ENCODE results near the gene POLR3F. TPM values are rescaled to one million over a fixed set of nuclear protein-coding genes. Genes with fewer than 3 reads are reported as not detected.

POLR3F gene
- total RNA-seq, 1 donor from 2014 or later, result 12.2 TPM

GRCh38 chr20:18504479-18505060, 37.4 kb downstream of the POLR3F start:
- H3K4me3 Mint-ChIP-seq (ENCODE audit: unreplicated experiment), result no peak overlapping the region
- no peak for DNase-seq (ENCODE audit: low spot score)

GRCh38 chr20:18506744-18507143, 39.6 kb downstream of the POLR3F start:
- peaks cover 8% of the 10 kb centered on the region for H3K36me3 Mint-ChIP-seq (ENCODE audit: low read depth, unreplicated experiment)

More at GRCh38 chr20:18504479-18505060, 37.4 kb downstream of the POLR3F start:
- Mint-ChIP-seq H3K27me3 (ENCODE audit: unreplicated experiment) (peaks cover 2% of the 10 kb centered on the region), H3K27ac (ENCODE audit: unreplicated experiment) (no peak overlapping the region), H3K4me1 (ENCODE audit: unreplicated experiment) (peaks cover 14% of the 10 kb centered on the region), H3K9me3 (ENCODE audit: unreplicated experiment) (no peaks in the 10 kb centered on the region), H3K36me3 (ENCODE audit: low read depth, unreplicated experiment) (no peaks in the 10 kb centered on the region)
- no peak for TF ChIP-seq CTCF (IDR thresholded peaks at IDR 0.05; ENCODE audit: unreplicated experiment)

GRCh38 chr20:18507218-18508191, 40.3 kb downstream of the POLR3F start, which contains the start of gene SEC23B:
Gene SEC23B (plus strand): TSS chr20:18507940. CDS start chr20:18510836, 2,896 bp downstream.
- Mint-ChIP-seq H3K27me3 (ENCODE audit: unreplicated experiment) (peaks cover 2% of the 10 kb centered on the region), H3K4me3 (ENCODE audit: unreplicated experiment) (peak within 1 kb of the TSS; percentile 100), H3K36me3 (ENCODE audit: low read depth, unreplicated experiment) (peaks cover 10% of the 10 kb centered on the region), H3K9me3 (ENCODE audit: unreplicated experiment) (no peaks in the 10 kb centered on the region), H3K27ac (ENCODE audit: unreplicated experiment) (peak within 1 kb of the TSS; percentile 100), H3K4me1 (ENCODE audit: unreplicated experiment) (peaks cover 14% of the 10 kb centered on the region)
- no peak for TF ChIP-seq CTCF (IDR thresholded peaks at IDR 0.05; ENCODE audit: unreplicated experiment)
- DNase-seq (ENCODE audit: low spot score), result peak; percentile 90

More at GRCh38 chr20:18506744-18507143, 39.6 kb downstream of the POLR3F start:
- TF ChIP-seq CTCF (IDR thresholded peaks at IDR 0.05; ENCODE audit: unreplicated experiment), result no peak
- Mint-ChIP-seq H3K9me3 (ENCODE audit: unreplicated experiment) (no peaks in the 10 kb centered on the region), H3K4me1 (ENCODE audit: unreplicated experiment) (peaks cover 14% of the 10 kb centered on the region), H3K27ac (ENCODE audit: unreplicated experiment) (peak overlapping the region; percentile 100), H3K4me3 (ENCODE audit: unreplicated experiment) (peak overlapping the region; percentile 100), H3K27me3 (ENCODE audit: unreplicated experiment) (peaks cover 2% of the 10 kb centered on the region)
- no peak for DNase-seq (ENCODE audit: low spot score)

GRCh38 chr20:18511571-18511970, 44.4 kb downstream of the POLR3F start:
- Mint-ChIP-seq H3K27me3 (ENCODE audit: unreplicated experiment) (peaks cover 2% of the 10 kb centered on the region), H3K4me1 (ENCODE audit: unreplicated experiment) (peaks cover 14% of the 10 kb centered on the region), H3K9me3 (ENCODE audit: unreplicated experiment) (no peaks in the 10 kb centered on the region), H3K27ac (ENCODE audit: unreplicated experiment) (no peak overlapping the region), H3K36me3 (ENCODE audit: low read depth, unreplicated experiment) (peaks cover 14% of the 10 kb centered on the region), H3K4me3 (ENCODE audit: unreplicated experiment) (no peak overlapping the region)
- TF ChIP-seq CTCF (IDR thresholded peaks at IDR 0.05; ENCODE audit: unreplicated experiment), result no peak
- no peak for DNase-seq (ENCODE audit: low spot score)

Measured in endothelial cell (in vitro differentiated cells).